Measurements from ENCODE around the gene SNU13.

DNA sequence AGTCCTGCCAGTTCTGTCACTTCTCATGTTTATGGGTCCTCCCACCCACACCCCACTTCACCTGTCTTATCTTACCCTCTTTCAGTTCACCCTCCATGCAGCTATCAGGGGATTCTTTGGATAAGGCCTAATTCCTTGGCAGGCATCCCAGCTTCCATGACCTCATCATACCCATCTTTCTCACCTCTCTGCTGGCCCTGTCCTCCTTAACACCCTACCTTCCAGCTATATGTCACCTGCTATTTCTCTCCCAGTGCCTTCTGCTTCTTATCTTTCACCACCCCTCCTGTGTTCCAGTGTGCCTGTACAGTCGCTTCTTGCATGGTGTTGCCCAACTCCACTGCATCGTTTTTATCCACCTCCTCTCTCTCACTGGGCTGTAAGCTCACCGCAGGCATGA lies 28.3 kb downstream of the SNU13 start:
- TF ChIP-seq, protein P1, sequence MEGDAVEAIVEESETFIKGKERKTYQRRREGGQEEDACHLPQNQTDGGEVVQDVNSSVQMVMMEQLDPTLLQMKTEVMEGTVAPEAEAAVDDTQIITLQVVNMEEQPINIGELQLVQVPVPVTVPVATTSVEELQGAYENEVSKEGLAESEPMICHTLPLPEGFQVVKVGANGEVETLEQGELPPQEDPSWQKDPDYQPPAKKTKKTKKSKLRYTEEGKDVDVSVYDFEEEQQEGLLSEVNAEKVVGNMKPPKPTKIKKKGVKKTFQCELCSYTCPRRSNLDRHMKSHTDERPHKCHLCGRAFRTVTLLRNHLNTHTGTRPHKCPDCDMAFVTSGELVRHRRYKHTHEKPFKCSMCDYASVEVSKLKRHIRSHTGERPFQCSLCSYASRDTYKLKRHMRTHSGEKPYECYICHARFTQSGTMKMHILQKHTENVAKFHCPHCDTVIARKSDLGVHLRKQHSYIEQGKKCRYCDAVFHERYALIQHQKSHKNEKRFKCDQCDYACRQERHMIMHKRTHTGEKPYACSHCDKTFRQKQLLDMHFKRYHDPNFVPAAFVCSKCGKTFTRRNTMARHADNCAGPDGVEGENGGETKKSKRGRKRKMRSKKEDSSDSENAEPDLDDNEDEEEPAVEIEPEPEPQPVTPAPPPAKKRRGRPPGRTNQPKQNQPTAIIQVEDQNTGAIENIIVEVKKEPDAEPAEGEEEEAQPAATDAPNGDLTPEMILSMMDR (IDR thresholded peaks at IDR 0.05): no peak
- TF ChIP-seq POLR2A (IDR thresholded peaks at IDR 0.05; ENCODE audit: low read depth) (no peak), POLR2AphosphoS5 (IDR thresholded peaks at IDR 0.05) (no peak)

All from esophagus muscularis mucosa (tissue), 3 donors.